Upper lobe of left lung (tissue), 4 donors: Measurements from ENCODE around the gene LSM10.

Experiments
- EP300 ChIP-seq, 4 donors: sonication (generic); formaldehyde crosslinking; IDR thresholded peaks; one replicate each; pipeline ENCODE4 v1.5.1; 2017; ENCODE audit warnings: antibody characterized with exemption in 4 of 4, control low read depth in 2 of 4
- POLR2A ChIP-seq, 4 donors: fragments of 450-650 bp; IDR thresholded peaks; one replicate each; pipeline ENCODE4 v1.5.1; 2016 to 2017; ENCODE audit warnings: antibody characterized with exemption in 4 of 4, mild to moderate bottlenecking in 2 of 4
- POLR2AphosphoS5 ChIP-seq, 2 donors: sonication (generic); formaldehyde crosslinking; IDR thresholded peaks; one replicate each; pipeline ENCODE4 v1.5.1; 2017; ENCODE audit warnings: antibody characterized with exemption in 2 of 2
- TF ChIP-seq, protein P1 (sequence below), 6 experiments: fragments of 450-650 bp in 4 of 6; fragments of 200-600 bp in 2 of 6; sonication (generic) in 2 of 6; IDR thresholded peaks; one replicate each; pipeline ENCODE4 v1.5.1; 2016 to 2019; ENCODE audit warnings: antibody characterized with exemption in 6 of 6

DNA sequence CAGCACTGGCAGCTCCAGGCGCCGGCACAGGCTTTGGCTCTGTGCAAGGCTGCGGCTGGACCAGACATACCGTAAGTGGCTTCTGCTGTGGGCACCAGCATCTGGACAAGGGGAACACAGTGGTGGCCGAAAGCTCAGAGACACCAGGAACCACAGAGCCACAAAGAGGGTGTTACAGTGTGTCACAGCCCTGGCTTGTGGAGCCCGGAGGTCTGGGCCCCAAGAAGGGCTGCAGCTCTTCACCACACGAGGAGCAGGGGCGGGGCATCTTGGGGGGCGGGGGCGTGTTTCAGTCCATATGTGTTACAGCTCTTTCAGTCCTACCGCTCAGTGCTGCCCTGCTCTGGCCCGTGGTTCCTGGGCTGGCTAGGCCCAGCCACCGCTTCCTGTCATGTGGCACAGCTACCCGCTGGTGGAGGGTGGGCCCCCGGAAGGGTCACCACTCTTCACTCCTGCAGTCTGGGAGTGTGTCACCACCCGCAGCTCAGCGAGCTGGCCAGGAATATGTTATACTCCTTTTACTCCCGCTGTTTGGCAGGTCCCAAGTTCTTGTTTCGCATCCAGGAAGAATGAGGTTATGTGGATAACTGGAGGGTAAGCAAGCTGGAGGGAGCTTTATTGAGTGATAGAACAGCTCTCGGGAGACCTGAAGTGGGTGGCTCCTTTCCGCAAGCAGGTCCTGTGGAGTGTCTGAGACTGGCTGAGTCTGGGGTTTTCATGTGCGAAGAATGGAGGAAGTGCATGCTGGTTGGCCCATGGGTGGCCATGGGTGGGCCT, 3.3 kb upstream of the LSM10 start:
- TF ChIP-seq, protein P1, sequence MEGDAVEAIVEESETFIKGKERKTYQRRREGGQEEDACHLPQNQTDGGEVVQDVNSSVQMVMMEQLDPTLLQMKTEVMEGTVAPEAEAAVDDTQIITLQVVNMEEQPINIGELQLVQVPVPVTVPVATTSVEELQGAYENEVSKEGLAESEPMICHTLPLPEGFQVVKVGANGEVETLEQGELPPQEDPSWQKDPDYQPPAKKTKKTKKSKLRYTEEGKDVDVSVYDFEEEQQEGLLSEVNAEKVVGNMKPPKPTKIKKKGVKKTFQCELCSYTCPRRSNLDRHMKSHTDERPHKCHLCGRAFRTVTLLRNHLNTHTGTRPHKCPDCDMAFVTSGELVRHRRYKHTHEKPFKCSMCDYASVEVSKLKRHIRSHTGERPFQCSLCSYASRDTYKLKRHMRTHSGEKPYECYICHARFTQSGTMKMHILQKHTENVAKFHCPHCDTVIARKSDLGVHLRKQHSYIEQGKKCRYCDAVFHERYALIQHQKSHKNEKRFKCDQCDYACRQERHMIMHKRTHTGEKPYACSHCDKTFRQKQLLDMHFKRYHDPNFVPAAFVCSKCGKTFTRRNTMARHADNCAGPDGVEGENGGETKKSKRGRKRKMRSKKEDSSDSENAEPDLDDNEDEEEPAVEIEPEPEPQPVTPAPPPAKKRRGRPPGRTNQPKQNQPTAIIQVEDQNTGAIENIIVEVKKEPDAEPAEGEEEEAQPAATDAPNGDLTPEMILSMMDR (IDR thresholded peaks at IDR 0.05): peak in 1 of 6 experiments; percentile 7
- peak in 1 of 4 donors; percentile 31 for TF ChIP-seq EP300 (IDR thresholded peaks at IDR 0.05)
- peak; percentile 62 to 77 for TF ChIP-seq POLR2AphosphoS5 (IDR thresholded peaks at IDR 0.05)
- TF ChIP-seq POLR2A (IDR thresholded peaks at IDR 0.05): peak in 3 of 4 donors; percentile 16 to 69 (median 42)
